Activated CD8-positive, alpha-beta memory T cell treated with anti-CD3 and anti-CD28 coated beads, Interleukin-2, amount 50 U/mL, for 1 hour (primary cell): ENCODE measurements around the gene TOGARAM2.

Experiments
- DNase-seq: peaks from one replicate; pipeline ENCODE4 v3.0.0-alpha.2; 2020; ENCODE audit errors: extremely low read depth

The TOGARAM2 gene

GRCh38 chr2:28981016-28981441 lies at the start of gene TOGARAM2:
TOGARAM2 (plus strand) TSS chr2:28981298; CDS start chr2:28994835, 13,537 bp downstream.
- DNase-seq = no peak

- no peak for DNase-seq
These were observed 46.3 kb upstream of the TOGARAM2 start for GRCh38 chr2:28934769-28935168.

GRCh38 chr2:28941008-28941407 lies 40.1 kb upstream of the TOGARAM2 start:
- DNase-seq = no peak

- DNase-seq = no peak
These were observed 36.4 kb upstream of the TOGARAM2 start for GRCh38 chr2:28944535-28945248.

GRCh38 chr2:28948160-28948559 lies 32.9 kb upstream of the TOGARAM2 start:
- no peak for DNase-seq

GRCh38 chr2:28949190-28949589 lies 31.9 kb upstream of the TOGARAM2 start:
- DNase-seq = no peak

- DNase-seq = no peak
These were observed 31.3 kb upstream of the TOGARAM2 start for GRCh38 chr2:28949617-28950305.

GRCh38 chr2:28950941-28951630 lies 30.0 kb upstream of the TOGARAM2 start:
- no peak for DNase-seq

GRCh38 chr2:28951910-28952835 lies 28.9 kb upstream of the TOGARAM2 start:
- no peak for DNase-seq

- DNase-seq = no peak
These were observed 28.3 kb upstream of the TOGARAM2 start for GRCh38 chr2:28952836-28953211.

- no peak for DNase-seq
These were observed 25.6 kb upstream of the TOGARAM2 start for GRCh38 chr2:28955467-28955866.

- peak; percentile 23 for DNase-seq
These were observed 24.7 kb upstream of the TOGARAM2 start for GRCh38 chr2:28956415-28956826.

- DNase-seq = no peak
These were observed 24.2 kb upstream of the TOGARAM2 start for GRCh38 chr2:28956890-28957289.

- no peak for DNase-seq
These were observed 22.4 kb upstream of the TOGARAM2 start for GRCh38 chr2:28958689-28959088.

GRCh38 chr2:28960401-28960800 lies 20.7 kb upstream of the TOGARAM2 start:
- DNase-seq = no peak

- no peak for DNase-seq
These were observed 18.6 kb upstream of the TOGARAM2 start for GRCh38 chr2:28962505-28962904.

- DNase-seq = no peak
These were observed 10.5 kb upstream of the TOGARAM2 start for GRCh38 chr2:28970464-28971160.

- DNase-seq = no peak
These were observed 8.2 kb upstream of the TOGARAM2 start for GRCh38 chr2:28972778-28973335.

GRCh38 chr2:28974252-28974651 lies 6.8 kb upstream of the TOGARAM2 start:
- DNase-seq = no peak

GRCh38 chr2:28975671-28976070 lies 5.4 kb upstream of the TOGARAM2 start:
- DNase-seq = no peak

GRCh38 chr2:28976584-28976983 lies 4.5 kb upstream of the TOGARAM2 start:
- DNase-seq = no peak
